Caki2 (cell line): ENCODE data around the gene RBPMS2. TPM values are rescaled to one million over a fixed set of nuclear protein-coding genes. Genes with fewer than 3 reads are reported as not detected.
"Not testable (repeated sequence)": the region's sequence is repeated elsewhere in the genome, so short reads cannot be mapped to it uniquely, and the experiment has no call there.

Experiments used
- DNase-seq: peaks from one replicate; pipeline ENCODE4 v3.0.0-alpha.2; 2015; ENCODE audit warnings: low read depth
- in situ Hi-C: cut with HindIII; loops from 2 replicates; pipeline ENCODE4 v1.10.0; 2016; ENCODE audit warnings: low sequenced_read_pairs, low pct_unique_long_range_greater_than_20kb, mixed read lengths
- total RNA-seq: library from RNA; depleted of rRNA; stranded (reverse); fragments of >200 nt; shearing (Covaris generic); gene quantifications from 2 replicates; pipeline ENCODE4 v1.2.3, GENCODE V29; 2014; ENCODE audit warnings: low replicate concordance

The RBPMS2 gene
- total RNA-seq, 1 experiment from 2014 or later = not detected

DNA sequence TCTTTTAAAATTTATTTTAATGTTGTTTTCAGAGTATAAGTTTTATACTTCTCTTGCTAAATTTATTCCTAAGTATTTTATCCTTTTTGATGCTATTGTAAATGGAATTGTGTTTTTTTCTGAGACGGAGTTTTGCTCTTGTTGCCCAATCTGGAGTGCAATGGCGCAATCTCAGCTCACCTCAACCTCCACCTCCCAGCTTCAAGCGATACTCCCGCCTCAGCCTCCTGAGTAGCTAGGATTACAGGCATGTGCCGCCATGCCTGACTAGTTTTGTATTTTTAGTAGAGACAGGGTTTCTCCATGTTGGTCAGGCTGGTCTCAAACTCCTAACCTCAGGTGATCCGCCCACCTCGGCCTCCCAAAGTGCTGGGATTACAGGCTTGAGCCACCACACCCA is 19.9 kb upstream of the RBPMS2 start:
- DNase-seq, in situ Hi-C loops: not testable (repeated sequence)

DNA sequence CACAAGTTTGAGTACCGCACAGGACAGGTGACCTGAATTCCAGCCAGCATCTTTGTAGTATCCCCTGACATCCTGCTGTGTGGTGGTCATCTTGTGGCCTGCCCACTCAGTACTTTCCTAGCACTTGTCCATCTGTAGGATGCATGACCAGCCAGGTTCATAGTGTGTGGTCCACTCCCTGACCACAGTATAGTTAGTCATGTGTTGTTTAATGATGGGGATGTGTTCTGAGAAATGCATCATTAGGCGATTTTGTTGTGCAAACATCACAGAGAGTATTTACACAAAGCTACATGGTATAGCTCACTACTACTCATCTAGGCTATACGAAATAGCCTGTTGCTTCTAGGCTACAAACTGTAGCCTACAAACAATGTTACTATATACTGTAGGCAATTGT is 16.9 kb upstream of the RBPMS2 start:
- no peak for DNase-seq
- in situ Hi-C loops = no loop called here

DNA sequence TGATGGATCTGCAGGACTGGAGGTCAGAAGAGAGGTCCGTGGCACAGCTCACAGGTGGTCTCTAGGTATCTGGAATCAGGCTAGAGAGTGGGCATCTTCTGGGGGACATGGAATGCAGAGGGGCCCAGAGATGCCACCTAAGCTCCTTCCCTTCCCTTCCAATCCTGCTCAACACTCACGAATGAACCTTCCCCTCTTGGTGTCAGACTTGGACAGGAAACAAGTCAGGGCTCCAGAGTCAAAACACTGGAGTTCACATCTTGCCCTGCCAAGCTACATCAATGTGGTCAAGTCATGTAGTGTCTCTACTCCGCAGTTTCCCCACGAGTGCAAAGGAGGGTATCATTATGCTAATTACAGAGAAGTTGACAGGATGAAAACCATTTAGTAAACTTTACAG is 16.0 kb upstream of the RBPMS2 start:
- no peak for DNase-seq
- in situ Hi-C loops = no loop called here

DNA sequence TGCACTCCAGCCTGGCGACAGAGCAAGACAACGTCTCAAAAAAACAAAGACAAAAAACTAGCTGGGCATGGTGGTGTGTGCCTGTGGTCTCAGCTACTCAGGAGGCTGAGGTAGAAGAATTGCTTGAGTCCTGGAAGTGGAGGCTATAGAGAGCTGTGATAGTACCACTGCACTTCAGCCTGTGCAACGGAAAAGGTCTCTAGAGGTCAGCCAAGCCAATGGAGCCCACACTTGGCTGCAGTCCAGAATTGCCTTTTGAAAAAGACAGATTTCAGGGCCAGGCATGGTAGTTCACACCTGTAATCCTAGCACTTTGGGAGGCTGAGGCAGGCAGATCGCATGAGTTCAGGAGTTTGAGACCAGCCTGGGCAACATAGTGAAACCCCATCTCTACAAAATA is 8.4 kb upstream of the RBPMS2 start:
- in situ Hi-C loops = no loop called here
- DNase-seq = no peak

DNA sequence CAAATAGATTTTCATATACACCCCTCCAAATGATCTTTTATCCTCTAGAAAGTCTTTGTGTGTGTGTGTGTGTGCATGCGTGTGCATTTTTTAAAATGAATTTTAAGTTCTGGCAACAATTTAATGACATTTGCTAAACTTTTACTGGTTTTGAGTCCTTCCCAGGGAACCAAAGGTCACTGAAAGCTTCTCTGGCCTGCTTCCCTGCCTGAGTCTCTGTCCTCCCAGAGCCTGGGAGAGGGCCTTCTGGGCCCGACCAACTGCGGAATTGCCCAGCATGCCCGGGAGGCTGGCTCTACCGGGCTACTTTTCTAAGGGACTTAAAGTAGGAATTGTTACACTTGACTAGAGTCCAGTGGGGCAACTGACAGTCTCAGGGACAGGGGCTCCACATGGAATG is 7.4 kb upstream of the RBPMS2 start:
- in situ Hi-C loops = no loop called here
- DNase-seq = no peak

DNA sequence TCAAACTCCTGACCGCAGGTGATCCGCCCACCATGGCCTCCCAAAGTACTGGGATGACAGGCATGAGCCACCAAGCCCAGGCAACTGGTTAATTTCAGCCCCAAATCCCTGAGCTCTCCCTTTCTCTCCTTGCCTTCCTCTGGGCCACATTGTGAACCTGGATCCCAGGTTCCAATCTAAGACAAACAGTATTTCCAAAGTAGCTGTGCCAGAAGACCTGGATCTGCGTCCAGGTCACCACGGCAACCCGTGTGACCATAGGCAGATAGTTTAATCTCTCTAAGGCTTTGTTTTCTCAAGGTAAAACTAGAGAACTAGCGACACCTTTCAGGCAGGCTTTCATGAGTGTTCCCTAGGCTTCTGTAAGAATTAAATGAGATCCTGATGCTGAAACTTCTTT is 5.9 kb upstream of the RBPMS2 start:
- in situ Hi-C loops = no loop called here
- DNase-seq = no peak

DNA sequence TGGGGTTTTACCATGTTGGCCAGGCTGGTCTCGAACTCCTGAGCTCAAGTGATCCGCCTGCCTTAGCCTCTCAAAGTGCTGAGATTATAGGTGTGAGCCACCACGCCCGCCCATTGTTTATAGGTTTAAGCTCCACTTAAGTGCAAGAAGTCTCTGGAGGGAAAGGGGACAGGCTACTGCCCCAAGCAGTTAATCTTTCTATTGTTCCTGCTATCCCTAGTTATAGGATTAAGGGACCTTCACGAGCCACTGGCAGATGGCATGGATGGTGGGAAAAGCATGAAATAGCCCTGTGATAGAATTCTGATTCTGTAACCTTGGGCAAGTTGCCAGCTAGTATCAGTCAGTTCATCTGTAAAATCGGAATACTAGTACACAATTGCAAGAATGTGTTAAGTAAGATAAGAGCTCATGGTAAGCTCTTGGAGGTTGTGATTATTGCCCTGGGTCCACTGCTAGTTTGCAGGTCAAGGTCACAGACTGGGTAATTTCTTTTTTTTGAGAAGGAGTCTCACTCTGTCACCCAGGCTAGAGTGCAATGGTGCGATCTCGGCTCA is 5.3 kb upstream of the RBPMS2 start:
- in situ Hi-C loops = no loop called here
- no peak for DNase-seq

DNA sequence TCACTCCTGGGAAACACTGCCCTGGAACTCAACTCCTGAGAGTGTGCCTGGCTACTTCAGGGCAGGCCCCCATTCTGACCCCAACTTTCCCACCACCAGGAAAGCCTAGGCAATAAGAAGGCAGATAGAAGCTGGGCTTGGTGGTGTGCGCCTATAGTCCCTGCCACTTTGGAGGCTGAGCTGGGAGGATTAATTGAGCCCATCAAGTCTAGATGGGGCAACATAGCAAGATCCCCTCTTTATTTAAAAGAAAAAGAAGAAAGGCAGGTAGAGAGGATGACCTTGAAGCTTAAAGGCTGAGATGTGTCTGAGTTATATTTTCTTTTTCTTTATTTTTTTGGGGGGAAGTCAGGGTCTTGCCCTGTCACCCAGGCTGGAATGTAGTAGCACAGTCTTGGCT is 4.2 kb upstream of the RBPMS2 start:
- in situ Hi-C loops = no loop called here
- no peak for DNase-seq

DNA sequence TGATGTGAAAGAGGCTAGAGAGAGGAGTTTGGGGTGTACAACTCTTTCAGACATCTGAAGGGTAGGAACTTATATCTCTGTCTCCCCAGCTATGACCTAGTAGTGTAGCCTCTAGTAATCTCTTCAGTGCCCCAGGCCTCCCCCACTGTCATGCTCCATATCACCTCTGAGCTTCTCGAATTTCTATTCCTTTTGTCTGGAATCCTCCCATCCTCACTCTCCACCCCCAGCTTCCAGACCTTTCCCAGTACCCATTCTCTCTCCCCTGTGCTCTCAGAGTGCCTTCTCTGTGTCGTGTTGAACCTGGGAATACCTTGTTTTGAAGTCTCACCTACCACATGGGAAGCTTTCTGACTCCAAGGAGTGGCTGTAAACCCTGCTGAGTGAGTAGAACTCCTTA is 3.6 kb upstream of the RBPMS2 start:
- in situ Hi-C loops = no loop called here
- no peak for DNase-seq

DNA sequence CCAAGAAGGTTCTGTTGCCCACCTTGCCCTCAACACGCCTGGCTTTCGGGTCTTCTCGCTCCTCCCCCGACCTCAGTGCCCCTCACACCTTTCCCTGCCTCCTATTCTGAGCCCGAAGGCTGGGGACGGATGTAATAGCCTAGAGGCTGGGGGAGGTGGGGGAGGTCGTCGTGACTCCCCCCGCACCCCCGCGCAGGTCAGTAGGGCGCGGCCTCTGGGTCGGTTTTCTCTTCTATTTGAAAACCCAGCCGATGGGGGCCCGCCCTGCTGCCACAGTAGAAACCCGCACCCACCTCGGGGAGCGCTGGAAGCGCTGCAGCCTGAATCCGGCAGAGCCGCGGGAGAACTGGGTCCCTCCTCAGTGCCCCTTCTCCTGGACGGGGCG is 1.0 kb upstream of the RBPMS2 start:
- no peak for DNase-seq
- in situ Hi-C loops = no loop called here

DNA sequence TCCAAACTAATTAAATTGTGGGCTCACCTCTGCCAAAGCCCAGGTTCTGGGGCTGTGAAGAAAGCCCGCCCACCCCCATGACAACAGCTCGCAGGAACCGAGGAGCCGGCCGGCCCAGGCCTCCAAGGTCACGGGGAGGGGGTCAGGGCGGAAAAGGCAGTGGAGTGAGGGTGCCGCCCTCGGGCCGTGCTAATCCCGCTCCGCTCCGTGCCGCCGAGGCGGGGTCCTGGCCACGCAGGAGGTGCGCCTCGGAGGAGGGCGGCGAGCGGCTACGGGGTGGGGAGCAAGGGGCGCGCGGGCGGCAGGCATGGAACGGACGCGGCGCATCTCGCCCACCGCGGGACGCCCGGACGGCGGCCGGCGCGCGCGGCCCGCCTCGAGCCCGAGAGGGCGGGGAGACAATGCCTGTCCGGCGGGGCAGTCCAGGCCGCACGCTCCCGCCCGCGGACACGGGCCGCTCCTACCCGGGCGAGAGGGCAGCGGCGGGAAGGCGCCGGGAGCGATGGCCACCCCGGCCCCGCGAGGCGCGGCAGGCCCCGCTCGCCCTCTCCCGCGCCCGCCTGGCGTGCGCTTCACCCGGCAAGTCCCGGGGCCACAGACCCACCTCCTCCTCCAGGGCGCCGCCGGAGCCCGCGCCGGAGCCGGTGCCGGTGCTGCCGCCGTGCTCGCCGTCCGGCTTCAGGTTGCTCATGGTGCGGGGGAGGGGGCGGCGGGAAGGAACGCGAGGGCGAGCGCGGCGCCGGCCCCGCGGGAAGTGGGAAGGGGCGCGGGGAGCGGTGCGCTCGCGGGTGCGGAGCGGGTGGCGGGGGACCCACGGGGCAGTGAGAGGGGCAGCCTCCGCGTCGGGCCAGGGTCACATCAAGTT is 528 bp downstream of the RBPMS2 start:
- DNase-seq = no peak
- in situ Hi-C loops = no loop called here

DNA sequence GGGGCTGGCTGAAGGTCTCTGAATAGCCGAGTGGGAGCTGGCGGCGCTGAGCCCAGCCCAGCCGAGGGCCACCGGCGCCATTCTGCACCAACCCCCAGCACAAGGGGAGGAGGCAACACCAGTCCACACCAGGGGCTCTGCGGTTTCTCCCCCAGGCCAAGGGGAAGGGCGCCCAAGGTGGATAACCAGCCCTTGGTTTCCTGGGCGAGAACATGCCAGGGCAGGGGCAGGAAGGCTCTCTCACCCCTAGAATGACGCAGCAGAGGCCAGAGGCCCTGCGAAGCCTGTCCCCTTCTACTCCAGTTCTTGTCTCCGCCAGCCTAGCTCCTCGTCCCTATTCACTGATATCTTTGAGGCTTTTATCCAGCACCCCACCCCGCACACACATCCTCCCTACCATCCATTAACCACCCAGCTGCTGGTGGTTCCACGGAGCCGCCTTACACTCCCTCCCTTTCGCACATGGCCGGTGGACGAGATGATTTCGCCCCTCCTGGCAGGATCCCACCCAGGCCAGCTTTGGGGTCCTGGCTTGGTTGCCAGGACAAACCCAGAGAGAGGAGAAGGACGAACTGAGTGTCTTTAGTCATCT is 1.3 kb downstream of the RBPMS2 start:
- no peak for DNase-seq
- in situ Hi-C loops = no loop called here

DNA sequence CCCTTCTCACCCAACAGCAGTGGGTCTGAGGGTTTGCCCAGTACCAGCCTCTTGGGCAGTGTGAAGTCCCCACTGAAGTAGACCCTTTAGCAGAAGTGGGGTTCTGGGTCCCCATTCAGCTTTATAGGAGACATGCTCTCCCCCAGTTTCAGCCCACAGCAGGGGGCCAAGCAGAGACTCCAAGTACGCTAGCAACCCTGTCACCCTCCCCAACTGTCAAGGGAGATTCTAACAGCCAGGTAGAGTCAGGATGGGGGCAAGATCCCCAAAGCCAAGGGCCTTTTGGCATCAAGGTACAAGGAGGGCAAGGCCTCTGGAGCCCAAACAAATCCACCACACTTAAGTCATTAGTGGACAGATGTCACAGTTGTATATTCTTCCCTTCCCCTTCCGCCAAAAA is 1.8 kb downstream of the RBPMS2 start:
- in situ Hi-C loops = no loop called here

DNA sequence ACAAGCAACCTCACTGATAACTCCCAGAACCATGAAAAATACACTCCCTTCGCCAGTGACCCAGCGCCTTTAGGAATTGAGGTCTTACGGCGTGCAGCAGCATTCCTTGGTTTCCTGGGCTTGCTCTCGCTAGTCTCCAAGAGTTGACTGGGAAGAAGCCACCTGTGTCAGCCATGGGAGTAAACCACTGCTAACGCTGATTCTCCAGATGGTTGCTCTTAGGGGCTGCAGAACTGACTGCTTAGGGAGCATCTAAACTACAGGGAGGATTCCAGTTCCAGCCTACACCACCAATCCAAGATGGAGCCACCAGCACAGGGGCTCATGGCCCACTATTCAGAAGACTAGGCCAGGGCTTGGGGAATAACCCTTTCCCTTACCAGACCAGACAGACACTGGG is 2.4 kb downstream of the RBPMS2 start:
- no peak for DNase-seq
- in situ Hi-C loops = no loop called here

More for the DNA sequence above, 1.8 kb downstream of the RBPMS2 start:
- no peak for DNase-seq

DNA sequence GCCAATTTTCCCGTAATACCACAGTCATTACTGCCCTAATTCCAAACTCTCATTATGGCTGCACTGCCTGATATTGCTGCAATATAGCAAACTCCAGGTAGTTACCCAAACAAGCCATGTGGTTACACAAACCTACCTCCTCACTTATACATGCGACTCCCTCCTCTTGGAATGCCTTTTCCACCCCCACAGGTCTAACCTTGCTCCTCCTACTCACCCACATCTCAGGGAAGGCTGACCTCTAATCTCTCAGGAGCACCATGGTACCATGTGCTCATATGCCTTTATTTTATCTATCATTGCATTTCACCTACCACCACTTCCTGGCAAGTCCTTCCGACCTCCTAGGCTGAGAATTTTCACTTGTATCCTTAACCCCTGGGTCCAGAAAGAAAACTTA is 2.9 kb downstream of the RBPMS2 start:
- in situ Hi-C loops = no loop called here
- DNase-seq = no peak

DNA sequence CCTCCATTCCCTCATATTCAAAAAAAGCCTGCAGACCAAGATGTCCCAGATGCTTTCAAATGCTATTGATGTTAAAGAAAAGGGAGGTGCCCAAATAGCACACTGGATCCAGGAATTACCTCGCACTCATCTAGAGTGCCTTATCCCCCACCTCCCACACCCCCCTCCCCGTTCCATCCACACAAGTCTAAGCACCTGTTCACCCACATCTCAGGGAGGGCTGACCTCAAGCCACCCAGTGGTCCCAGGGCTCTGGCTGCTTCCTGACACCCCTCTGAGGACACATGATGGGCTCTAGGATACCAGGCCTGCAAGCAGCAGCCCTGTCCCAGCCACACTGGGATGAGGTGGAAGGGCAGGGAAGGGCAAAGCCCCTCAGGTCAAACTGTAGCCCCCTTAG is 4.8 kb downstream of the RBPMS2 start:
- in situ Hi-C loops = no loop called here
- DNase-seq = no peak

DNA sequence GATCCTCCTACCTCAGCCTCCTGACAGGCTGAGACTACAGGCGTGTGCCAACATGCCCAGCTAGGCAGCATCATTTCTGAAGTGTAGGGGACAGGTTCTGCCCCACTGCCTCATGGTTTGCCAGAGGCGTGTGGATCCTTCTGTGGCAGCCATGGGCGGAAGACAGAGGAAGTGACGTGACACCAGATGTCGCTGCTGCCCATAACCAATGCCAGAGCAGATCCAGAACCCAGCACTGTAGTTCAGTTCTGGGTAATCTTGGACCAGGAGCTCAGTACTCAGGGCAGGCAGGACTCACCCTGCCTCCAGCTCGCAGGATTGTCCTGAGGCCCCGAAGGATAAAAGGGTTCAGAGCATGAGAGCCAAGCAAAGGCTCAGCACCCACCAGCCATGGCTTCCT is 8.2 kb downstream of the RBPMS2 start:
- no peak for DNase-seq
- in situ Hi-C loops = no loop called here

DNA sequence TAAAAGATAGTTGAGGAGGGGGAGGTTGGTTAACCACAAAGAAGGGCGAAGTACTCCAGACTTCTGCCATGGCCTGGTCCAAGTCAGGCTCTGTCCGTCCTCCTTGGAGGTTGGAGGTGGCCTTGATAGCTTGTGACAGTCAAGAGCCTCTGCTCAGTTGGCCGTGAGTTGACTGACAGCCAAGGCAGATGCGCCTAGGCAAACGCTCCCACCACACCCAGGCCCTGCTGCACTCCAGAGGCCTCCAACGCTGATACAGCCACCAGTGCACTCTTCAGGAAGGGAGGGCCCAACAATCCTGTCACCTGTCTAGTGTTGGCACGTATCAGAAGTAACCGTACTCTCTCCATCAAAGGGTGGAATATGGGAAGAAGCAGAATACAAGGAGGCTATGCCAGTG is 9.3 kb downstream of the RBPMS2 start:
- in situ Hi-C loops = no loop called here
- no peak for DNase-seq

DNA sequence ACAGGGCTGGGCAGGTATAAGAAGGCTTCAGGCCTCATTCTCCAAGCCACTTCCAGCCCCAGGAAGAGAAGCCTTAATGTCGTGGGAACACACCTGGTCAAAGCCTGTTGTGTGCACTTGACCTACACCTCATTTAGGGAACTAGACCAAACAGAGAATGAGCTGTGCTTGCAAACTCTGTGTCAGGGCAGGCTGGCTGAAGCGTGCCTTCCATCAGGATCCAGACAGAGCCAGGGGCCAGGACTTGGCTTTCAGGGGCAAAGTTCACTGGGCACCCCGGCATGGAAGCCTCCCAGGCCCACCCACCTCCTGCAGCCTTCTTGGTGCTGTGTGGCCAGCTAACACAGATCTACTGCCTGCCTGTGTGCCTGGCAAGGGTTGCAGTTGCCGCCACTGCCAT is 11.5 kb downstream of the RBPMS2 start:
- no peak for DNase-seq
- in situ Hi-C loops = no loop called here

DNA sequence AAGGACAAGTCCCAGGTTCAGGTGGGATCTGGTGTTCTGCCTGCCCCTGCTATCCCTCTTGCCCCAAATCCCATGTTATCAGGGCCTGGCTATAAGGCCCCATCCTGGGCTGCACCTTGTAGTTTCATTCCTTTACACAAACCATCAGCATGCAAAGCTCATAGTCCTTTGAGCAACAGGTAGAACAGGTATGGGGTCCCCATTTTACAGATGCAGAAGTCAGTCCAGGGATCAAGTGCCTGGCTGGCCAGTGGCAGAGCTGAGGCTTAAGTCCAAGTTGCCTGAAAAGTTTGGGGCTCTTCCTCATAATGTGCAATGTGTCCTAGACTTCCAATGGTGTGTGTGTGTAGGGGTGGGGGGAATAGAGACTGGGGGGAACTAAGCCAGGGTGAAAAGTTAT is 11.9 kb downstream of the RBPMS2 start:
- in situ Hi-C loops = no loop called here
- DNase-seq = no peak
